GM18909 (cell line): Measurements from ENCODE around the gene GABRD.

Source experiments
- ATAC-seq: cut with Tn5 transposase; IDR thresholded peaks from one replicate; pipeline ENCODE4 v1.9.1; 2021; ENCODE audit warnings: mild to moderate bottlenecking; ENCODE audit not compliant: unreplicated experiment, poor library complexity

GABRD gene

DNA sequence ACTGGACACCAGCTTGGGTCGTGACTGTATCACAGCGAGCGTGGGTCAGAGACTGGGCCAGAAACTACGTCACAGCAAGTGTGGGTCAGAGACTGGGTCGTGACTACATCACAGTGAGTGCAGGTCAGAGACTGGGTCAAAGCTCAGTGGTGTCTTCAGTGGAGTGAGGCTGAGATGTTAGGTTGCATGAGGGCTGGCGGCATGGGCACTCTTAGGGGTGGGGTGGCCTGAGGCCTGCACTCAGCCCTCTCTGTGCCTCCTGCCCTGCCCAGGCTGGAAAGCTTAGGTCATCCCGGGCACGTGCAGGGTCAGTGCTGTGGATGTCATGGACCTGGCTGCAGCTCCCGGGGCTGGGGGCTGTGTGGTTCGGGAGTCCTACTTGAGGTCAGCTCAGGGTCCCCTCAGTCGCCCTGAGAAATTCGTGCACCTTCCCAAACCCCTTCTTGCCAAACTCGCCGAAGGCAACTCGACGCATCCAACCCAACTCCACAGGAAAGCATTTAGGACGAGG, 34.5 kb upstream of the GABRD start:
- no peak for ATAC-seq

DNA sequence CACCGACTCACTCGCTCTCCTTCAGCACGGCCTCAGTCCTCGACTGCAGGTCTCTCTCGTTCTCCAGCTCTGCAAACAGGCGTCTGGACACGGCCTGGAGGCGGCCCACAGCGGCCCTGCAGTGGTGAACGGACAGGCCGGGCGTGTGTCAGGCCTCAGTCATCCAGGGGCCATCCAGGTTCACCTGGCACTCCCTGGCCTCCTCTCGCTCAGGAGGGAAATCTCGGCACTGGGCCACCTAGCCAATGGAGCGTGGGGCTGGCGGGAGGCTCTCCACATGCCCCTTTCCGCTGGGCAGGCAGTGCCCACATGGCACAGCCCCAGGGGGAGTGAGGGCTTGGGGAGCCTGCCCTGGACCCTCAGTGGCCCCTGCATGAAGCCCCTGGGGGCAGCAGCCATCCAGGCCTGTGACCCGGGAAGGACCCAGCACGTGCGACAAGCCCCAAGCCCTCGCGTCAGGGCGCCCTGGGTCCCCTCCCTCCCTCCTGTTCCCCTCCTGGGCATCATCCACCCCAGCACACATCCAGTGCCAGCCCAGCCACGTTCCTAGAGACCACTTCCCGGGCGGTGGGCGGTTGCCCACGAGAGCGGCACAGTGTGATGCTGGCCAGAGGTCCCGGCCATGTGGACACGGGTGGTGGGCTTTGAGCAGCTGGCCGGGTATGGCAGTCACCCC, 33.6 kb upstream of the GABRD start:
- no peak for ATAC-seq

DNA sequence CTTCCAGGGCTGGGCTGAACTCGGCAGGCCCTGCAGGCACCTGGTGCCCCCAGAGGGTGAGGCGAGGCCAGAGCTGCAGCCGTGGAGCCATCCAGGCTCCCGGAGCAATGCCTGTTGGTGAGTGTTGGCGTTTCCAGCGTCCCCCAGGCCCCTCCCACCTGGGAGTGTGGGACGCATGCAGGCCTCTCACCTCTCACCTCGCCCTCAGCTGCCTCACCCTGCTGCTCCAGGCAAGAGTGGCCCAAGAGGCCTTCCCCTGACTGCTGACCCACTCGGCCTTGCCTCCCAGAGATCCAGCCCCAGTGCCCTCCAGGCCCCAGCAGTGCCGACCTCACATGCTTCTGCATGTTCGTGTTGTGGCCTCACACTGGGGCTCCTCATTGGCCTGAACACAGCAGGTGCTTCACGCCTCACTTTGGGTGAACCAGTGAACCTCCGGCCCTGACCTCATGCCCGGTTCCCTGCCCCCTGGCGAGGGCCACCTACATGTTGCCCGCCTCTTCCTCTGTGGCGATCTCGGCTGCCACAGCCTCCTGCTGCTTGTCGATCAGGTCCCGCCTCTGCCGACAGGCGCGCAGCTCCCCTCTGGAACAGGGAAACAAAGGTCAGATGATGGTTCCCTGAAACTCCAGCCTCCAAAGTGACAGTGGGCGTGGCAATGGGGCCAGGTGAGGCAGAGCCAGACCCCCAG, 32.5 kb upstream of the GABRD start:
- ATAC-seq, result no peak

GRCh38 chr1:1987142-1987510, 32.0 kb upstream of the GABRD start:
- no peak for ATAC-seq

GRCh38 chr1:1988061-1988945, 30.8 kb upstream of the GABRD start:
- ATAC-seq, result no peak

DNA sequence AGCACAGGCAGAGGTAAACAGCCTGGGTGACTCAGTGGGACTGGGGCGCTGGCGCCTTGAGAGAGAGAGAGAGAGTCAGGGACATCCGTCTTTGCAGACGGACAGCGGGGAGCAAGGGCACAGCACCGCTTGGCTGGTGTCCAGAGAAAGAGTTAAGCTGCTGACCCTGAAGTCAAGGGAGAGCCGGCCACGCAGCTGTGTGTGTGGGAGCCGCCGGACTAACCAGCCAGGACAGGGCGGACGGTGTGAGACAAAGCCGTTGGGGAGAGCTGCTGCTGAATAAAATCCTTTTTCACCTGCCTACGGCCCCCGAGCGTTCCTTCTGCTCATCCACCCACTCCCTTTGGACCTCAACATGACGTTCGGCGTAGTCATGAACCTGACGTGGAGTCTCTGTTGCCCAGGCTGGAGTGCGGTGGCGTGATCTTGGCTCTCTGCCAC, 30.0 kb upstream of the GABRD start:
- no peak for ATAC-seq

DNA sequence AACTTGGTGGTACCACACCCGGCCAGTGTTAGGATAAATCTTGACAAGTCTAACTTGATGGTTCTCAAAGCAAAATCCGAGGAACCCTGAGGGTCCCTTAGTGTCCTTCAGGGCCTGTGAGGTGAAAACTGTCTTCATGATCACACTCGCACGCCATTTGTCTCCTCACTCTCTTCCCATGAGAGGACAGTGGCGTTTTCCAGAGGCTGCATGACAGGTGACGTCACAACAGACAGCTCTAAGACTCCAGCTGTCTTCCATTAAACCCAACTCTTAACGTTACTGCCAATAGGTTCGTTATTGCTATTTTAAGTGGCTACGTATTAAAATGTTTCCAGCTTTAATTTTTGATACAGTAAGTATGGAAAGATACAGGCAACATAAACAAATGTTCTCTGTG, 29.4 kb upstream of the GABRD start:
- ATAC-seq, result no peak

DNA sequence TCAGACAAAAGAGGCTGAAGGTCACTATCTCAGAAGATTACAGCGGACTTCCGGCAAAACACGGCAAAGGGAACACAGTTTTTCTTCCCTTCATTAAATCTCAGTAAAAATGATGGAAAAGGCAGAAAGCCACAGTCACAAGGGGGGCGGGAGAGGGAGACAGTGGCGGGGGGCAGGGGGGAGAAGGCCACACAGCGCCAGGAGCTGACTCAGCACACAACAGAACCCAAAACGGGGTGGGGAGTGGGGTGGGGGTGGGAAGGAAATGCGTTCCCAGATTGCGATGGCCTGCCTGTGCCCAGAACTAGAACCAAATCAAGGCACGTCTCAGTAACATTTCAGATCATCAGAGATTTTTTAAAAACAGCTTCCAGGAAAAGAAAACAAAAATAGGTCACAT, 28.9 kb upstream of the GABRD start:
- no peak for ATAC-seq

DNA sequence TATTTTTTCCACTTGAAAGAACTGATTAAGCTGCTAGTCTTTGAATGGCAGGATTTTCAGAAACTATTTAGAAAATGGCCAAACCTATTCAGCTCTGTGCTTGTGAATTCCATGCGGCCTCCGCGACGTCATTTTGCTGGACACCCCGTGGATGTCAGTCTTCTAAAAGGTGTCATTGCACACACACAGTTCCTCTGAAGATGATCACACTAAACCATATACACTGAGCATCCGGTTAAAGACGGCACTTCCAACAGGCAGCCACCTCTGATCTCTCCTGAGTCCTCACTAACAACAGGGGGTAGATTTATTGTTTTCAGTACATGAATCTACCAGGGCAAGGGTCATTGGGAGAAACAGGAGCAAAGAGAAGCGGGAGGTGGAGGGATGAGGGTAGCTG, 24.6 kb upstream of the GABRD start:
- no peak for ATAC-seq

GRCh38 chr1:1996207-1996651, 22.9 kb upstream of the GABRD start:
- no peak for ATAC-seq

DNA sequence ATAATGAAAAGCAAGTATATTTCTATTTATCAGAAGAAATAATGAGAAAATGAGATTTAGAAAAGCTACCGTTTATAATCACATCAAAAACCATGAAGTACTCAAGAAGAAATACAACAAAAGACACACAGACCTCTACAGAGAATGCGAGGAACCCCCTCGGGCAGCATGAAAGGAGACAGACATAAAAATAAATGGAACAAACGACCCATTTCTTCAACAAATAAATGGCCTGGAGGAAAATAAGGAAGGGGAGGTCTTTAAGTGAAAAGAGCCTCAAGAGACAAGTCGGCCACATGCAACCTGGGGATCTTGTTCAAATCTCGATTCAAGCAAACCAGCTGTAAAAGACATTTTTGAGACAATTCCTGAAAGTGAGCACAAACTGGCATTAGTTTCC, 21.6 kb upstream of the GABRD start:
- no peak for ATAC-seq

- no peak for ATAC-seq
These were observed 18.7 kb upstream of the GABRD start for GRCh38 chr1:2000432-2000831.

GRCh38 chr1:2000850-2001249, 18.3 kb upstream of the GABRD start:
- no peak for ATAC-seq

GRCh38 chr1:2001773-2002411, 17.3 kb upstream of the GABRD start:
- no peak for ATAC-seq

DNA sequence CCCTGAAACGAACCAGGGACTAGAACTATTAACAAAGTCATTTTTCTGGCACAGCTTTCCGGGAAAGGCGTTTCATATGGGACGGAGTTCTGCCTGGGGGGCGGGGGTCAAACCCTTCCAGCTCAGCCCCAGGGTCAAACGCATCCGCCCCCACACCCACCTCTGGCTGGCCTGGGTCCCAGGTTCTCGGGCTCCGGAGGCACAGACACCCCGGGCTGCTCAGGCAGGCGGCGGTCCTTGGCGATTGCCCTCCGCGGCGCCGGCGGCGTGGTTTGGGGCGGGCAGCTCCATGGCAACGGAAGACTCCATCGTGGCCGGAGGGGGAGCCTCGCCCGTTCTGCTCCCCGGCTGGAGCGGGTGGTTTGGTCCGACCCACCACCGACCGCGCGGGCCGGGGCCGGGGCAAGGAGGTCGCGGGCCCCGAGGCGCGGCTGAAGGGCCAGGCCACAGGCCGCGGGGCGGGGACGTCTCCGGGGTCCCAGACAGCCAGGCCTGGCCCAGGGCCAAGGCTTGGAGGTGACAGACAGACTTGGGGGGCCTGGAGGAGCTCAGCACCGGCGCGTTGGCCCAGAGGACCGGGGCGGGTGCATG, 15.5 kb upstream of the GABRD start, which contains the start of gene CFAP74:
CFAP74 (minus strand) TSS at position 246 of the 591 bp plus-strand sequence. CDS start 12,830 bp downstream, outside the sequence.
- ATAC-seq, result no peak

DNA sequence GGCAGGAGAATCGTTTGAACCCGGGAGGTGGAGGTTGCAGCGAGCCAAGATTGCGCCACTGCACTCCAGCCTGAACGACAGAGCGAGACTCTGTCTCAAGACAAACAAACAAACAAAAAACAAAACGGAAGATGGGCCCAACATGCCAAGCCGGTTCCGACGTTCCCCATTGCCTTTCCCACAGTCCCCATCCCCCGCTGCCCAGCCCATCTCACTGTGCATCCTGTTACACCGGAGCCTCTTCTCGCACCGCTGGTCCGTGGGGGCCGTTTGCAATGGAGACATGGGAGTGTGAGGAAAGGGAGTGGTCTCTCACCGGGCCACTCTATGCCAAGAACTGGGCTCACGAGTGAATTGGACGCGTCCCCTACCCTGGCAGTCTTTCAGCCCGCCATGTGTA, 14.3 kb upstream of the GABRD start:
- no peak for ATAC-seq

DNA sequence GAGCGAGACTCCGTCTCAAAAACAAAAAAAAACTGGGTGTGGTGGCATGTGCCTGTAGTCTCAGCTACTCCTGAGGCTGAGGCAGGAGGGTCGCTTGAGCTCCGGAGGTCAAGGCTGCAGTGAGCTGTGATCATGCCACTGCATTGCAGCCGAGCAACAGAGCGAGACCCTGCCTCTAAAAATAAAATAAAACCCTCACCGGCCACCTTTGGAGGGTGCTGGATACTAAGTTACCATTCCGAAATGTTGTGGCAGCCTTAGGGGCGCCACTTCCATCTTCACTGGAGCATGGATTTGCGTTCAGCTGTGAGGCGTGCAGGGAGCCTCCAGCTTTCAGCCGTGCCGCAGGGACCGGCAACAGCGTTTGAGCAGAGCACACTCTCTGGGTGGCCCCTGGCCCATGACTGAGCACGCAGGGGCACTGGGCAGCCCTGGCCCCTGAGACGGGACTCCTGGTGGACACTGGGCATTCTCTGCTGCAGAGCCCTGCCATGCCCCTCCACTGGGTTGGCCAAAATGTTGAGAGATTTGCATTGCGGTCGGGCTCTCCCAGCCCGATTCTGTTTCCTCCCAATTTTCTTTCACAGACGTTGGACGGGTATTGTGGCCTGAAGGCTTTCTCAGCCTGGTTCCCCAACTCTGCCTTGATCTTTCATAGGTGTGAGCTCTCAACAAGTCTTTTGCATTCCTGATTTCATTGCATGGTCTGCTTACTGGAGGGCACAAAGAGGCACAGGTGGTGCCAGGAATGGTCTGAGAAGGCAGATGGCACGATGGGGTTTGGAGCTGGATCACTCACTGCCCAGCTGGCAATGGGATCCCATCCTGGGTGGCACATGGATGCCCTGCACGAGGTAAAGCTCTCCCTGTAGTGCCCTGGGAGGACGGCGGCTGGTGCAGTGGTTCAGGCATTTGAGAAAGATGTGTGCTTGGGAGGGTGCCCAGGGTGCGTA, 9.8 kb upstream of the GABRD start:
- no peak for ATAC-seq

DNA sequence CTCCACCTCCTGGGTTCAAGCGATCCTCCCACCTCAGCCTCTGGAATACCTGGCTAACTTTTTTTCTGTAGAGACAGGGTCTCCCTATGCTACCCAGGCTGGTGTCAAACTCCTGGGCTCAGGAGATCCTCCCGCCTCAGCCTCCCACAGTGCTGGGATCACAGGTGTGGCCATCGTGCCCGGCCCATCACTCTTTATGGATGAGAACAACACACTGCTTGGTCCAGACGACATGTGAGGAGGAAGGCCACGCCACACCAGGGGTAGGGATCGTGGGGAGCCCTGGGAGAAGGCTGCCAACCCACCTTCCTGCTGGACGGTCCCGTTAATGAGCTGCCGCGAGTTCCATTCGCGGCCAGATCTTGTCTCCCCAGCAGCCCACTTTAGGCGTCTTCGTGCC, 5.0 kb upstream of the GABRD start:
- ATAC-seq, result no peak
